DMS153 treated with DMSO at 0.1 percent for 48 hours (cell line): ENCODE data around the gene TAF4.

Experiments used
- DNase-seq: peaks from one replicate; lab custom pipeline; 2025; ENCODE audit not compliant: unreplicated experiment; lab: John Stamatoyannopoulos, UW

Gene TAF4

GRCh38 chr20:62025394-62025793 is 40.3 kb downstream of the TAF4 start:
- DNase-seq, result no peak

- DNase-seq, result no peak
Observed at GRCh38 chr20:62023935-62024334, 41.7 kb downstream of the TAF4 start.

- no peak for DNase-seq
Observed at GRCh38 chr20:62022575-62023139, 43.0 kb downstream of the TAF4 start.

GRCh38 chr20:62021793-62022385 is 43.8 kb downstream of the TAF4 start:
- DNase-seq, result no peak

- no peak for DNase-seq
Observed at GRCh38 chr20:62020935-62021701, 44.6 kb downstream of the TAF4 start.

- DNase-seq, result no peak
Observed at GRCh38 chr20:62019881-62020492, 45.7 kb downstream of the TAF4 start.

GRCh38 chr20:62019144-62019805 is 46.4 kb downstream of the TAF4 start:
- DNase-seq, result no peak

- no peak for DNase-seq
Observed at GRCh38 chr20:62018437-62019143, 47.1 kb downstream of the TAF4 start.

- no peak for DNase-seq
Observed at GRCh38 chr20:62015540-62016288, 50.0 kb downstream of the TAF4 start.

GRCh38 chr20:62014889-62015537 is 50.7 kb downstream of the TAF4 start:
- DNase-seq, result no peak

GRCh38 chr20:62014488-62014775 is 51.2 kb downstream of the TAF4 start:
- DNase-seq, result no peak

- no peak for DNase-seq
Observed at GRCh38 chr20:62012631-62013030, 53.0 kb downstream of the TAF4 start.

GRCh38 chr20:62011938-62012534 is 53.6 kb downstream of the TAF4 start:
- no peak for DNase-seq

- DNase-seq, result no peak
Observed at GRCh38 chr20:62011403-62011790, 54.3 kb downstream of the TAF4 start.

GRCh38 chr20:62010551-62011402 is 54.9 kb downstream of the TAF4 start:
- no peak for DNase-seq

- DNase-seq, result no peak
Observed at GRCh38 chr20:62009869-62010445, 55.7 kb downstream of the TAF4 start.

- no peak for DNase-seq
Observed at GRCh38 chr20:62009322-62009721, 56.4 kb downstream of the TAF4 start.

- no peak for DNase-seq
Observed at GRCh38 chr20:62008643-62009183, 57.0 kb downstream of the TAF4 start.
